ENCODE data around the gene VAV1.

DNA sequence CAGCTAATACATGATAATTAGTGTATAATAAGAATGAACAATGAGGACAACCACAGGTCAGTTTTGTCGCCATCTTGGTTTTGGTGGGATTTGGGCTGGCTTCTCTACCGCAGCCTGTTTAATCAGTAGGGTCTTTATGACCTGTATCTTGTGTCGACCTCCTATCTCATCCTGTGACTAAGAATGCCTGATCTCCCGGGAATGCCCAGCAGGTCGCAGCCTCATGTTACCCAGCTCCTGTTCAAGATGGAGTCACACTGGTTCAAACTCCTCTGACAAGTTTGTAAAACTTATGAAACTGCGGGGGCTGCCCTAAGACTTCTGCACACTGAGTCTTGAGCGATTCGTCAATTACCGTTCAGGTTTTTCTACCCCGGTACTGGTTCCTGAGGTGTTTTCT lies 93.3 kb downstream of the VAV1 start:
- no peak for TF ChIP-seq EZH2phosphoT487 (IDR thresholded peaks at IDR 0.05; ENCODE audit: insufficient read depth, low read depth)
- no peak for TF ChIP-seq EZH2 (IDR thresholded peaks at IDR 0.05; ENCODE audit: insufficient read depth, poor library complexity, severe bottlenecking)
